ENCODE measurements around the gene TAF7. TPM values are rescaled to one million over a fixed set of nuclear protein-coding genes. Genes with fewer than 3 reads are reported as not detected.

Gene TAF7
- polyA plus RNA-seq, 1 of the 3 experiments (the other 2 are of a cell fraction): 30.6 TPM

GRCh38 chr5:141328231-141328630 lies 7.6 kb upstream of the TAF7 start:
- no peaks in the 10 kb centered on the region; the same call in 1 of the 2 replicates for H3K9me3 ChIP-seq
- no peaks in the 10 kb centered on the region for H3K27me3 ChIP-seq (ENCODE audit: insufficient read depth)
- no peaks in the 10 kb centered on the region for H4K20me1 ChIP-seq (ENCODE audit: insufficient read depth)
- WGBS (ENCODE audit: low lambda C conversion rate): 45% methylated on average over 5 of the region's 8 CpGs
- H3K79me2 ChIP-seq (ENCODE audit: insufficient read depth): no peaks in the 10 kb centered on the region
- no peak for TF ChIP-seq GATA2 (CRISPR knock-in tag; IDR thresholded peaks at IDR 0.05)
- TF ChIP-seq JUND (IDR thresholded peaks at IDR 0.05): no peak
- TF ChIP-seq FOSL2 (IDR thresholded peaks at IDR 0.05; ENCODE audit: borderline replicate concordance, low read depth): no peak
- no peak for TF ChIP-seq CHD2 (IDR thresholded peaks at IDR 0.05; ENCODE audit: low read length, partially characterized antibody)
- TF ChIP-seq MXI1 (IDR thresholded peaks at IDR 0.05; ENCODE audit: low read depth, low read length): no peak
- TF ChIP-seq USF2 (IDR thresholded peaks at IDR 0.05; ENCODE audit: borderline replicate concordance, low read depth, low read length): no peak
- no peak for TF ChIP-seq RXRA (IDR thresholded peaks at IDR 0.05; ENCODE audit: borderline replicate concordance, low read depth)
- no peak for TF ChIP-seq MEF2A (IDR thresholded peaks at IDR 0.05; ENCODE audit: borderline replicate concordance, low read depth)
- no peak for TF ChIP-seq CTCF (IDR thresholded peaks at IDR 0.05)
- no peak for TF ChIP-seq TAF1 (IDR thresholded peaks at IDR 0.05; ENCODE audit: borderline replicate concordance, low read depth, low read length)
- TF ChIP-seq GABPA (IDR thresholded peaks at IDR 0.05; ENCODE audit: low read depth): no peak
- no peak for TF ChIP-seq SIN3A (IDR thresholded peaks at IDR 0.05; ENCODE audit: borderline replicate concordance, low read depth, low read length)
- TF ChIP-seq ELF1 (IDR thresholded peaks at IDR 0.05): no peak
- no peak for TF ChIP-seq USF1 (IDR thresholded peaks at IDR 0.05; ENCODE audit: borderline replicate concordance, low read depth)
- no peak for TF ChIP-seq RCOR1 (IDR thresholded peaks at IDR 0.05; ENCODE audit: low read length)
- no peak for TF ChIP-seq TCF12 (IDR thresholded peaks at IDR 0.05)
- TF ChIP-seq NRF1 (IDR thresholded peaks at IDR 0.05; ENCODE audit: low read depth, low read length): no peak
- no peak for TF ChIP-seq PBX3 (IDR thresholded peaks at IDR 0.05)
- no peak for TF ChIP-seq YY1 (IDR thresholded peaks at IDR 0.05; ENCODE audit: low read depth)
- no peak for DNase-seq
- H3K9ac ChIP-seq: no peak overlapping the region
- no peaks in the 10 kb centered on the region; a peak in 1 of 4 replicates for H3K4me1 ChIP-seq (ENCODE audit: control insufficient read depth in 1 of 2, insufficient read depth in 2 of 2, low read depth in 1 of 2, low read length in 1 of 2)
- H3K9me2 ChIP-seq: no peaks in the 10 kb centered on the region
- no peak overlapping the region for H3K27ac ChIP-seq (ENCODE audit: low read depth in 2 of 2, low read length in 1 of 2)
- ChIA-PET POLR2A (no interaction called here), CTCF (interaction anchor here (0.5 to 5.6 kb wide), 8 partner anchors 8 to 287 kb away, joined by 3 to 34 read pairs (median 4); partner anchors contain the start of genes PCDHGA2, PCDHGA3, PCDHGB7 and TAF7)
- no peak overlapping the region for H3K4me2 ChIP-seq
- H3K36me3 ChIP-seq (replicated peaks in 1 of 2; ENCODE audit: control insufficient read depth in 1 of 2, insufficient read depth in 2 of 2, low read length in 1 of 2): peaks cover 0 to 3% of the 10 kb centered on the region in 2 experiments
- no peaks in the 10 kb centered on the region for H3F3A ChIP-seq (replicated peaks; ENCODE audit: insufficient read depth)
- H3K4me3 ChIP-seq (ENCODE audit: low read depth in 2 of 2, low read length in 1 of 2): no peak overlapping the region
- H2AFZ ChIP-seq (ENCODE audit: low read depth): no peak overlapping the region

Measured in SK-N-SH (cell line).